GM19324 (cell line): Measurements from ENCODE around the gene GLRX3.

Source experiments
- ATAC-seq: cut with Tn5 transposase; IDR thresholded peaks from one replicate; pipeline ENCODE4 v1.9.1; 2021; ENCODE audit warnings: mild to moderate bottlenecking, moderate library complexity; ENCODE audit not compliant: unreplicated experiment, low FRiP score

The GLRX3 gene

DNA sequence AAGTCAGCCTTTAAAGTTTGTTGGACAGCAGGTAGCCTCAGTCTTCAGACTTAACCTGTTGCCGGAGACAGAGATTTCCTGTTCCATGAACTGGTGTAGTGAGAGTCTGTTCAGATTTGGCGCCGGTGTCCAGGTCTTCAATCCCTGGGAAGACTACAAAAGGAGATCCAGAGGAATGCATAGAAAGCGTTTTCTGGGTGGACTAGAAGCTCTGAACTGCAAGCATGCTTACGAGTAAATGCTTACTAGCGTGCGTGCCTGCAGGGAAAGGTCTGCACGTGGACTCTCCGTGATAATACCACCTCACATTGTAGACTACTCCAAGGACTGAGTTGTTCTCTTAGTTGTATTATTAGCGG is 878 bp downstream of the GLRX3 start:
- ATAC-seq: no peak

DNA sequence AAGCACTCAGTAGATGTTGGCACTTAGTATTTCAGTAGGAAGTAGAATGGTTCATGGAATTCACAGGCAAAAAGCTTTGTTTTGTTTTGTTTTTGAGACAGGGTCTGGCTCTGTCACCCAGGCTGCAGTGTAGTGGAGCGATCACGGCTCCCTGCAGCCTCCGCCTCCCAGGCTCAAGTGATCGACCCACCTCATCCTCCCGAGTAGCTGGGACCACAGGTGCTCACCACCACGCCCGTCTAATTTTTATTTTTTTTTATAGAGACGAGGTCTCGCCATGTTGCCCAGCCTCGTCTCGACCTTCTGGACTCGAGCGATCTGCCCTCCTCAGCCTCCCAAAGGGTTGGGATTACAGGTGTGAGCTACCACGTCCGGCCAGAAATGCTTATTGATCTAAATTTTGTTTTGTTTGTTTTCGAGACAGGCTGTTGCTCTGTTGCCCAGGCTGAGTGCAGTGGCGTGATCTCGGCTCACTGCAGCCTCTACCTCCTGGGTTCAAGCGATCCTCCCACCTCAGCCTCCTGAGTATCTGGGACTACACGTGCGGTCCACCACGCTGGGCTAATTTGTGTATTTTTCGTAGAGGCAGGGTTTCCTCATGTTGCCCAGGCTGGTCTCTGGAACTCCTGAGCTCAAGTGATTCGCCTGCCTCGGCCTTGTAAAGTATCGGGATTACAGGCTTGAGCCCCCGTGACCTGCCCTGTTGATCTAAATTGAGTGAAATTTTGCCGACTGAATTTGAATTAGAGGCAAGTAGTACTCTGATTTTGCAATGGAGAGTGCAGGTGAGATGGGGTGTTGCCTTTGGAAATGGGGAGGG is 1.7 kb downstream of the GLRX3 start:
- no peak for ATAC-seq

DNA sequence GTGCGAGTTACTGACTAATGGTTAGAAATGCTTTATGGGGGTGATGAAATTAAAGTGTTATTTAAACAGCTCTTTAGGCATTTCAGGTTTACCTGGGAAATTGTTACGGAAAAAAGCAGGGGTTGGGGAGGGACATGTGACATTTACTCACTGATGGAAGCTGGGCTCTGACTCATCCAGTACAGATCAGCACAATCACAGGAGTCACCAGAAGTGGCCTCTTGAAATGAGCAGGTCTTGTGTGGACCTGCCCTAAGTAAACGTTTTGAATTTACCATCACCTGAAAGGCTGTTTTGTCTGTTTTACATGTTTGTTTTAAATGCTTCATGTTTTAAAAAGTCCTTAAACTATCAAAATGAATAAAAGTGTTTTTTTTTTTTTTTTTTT is 2.3 kb downstream of the GLRX3 start:
- ATAC-seq: no peak

DNA sequence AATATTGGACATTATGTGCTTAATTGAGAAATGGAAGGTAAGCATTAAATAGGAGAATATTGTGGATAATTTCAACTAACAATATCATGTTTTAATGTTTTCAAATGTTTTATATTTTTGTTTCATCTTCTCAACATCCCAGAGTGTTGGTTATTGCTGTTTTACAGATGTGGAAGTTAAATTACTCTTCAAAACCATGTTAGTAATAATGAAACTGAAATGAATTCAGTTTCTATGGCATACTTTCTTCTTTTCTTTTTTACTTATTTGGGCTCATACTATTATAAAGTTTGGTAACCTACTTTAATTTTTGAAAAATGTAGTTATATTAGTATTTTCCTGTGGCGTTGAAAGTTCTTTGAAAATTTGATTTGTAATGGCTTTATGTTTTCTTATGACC is 4.2 kb downstream of the GLRX3 start:
- ATAC-seq: no peak

DNA sequence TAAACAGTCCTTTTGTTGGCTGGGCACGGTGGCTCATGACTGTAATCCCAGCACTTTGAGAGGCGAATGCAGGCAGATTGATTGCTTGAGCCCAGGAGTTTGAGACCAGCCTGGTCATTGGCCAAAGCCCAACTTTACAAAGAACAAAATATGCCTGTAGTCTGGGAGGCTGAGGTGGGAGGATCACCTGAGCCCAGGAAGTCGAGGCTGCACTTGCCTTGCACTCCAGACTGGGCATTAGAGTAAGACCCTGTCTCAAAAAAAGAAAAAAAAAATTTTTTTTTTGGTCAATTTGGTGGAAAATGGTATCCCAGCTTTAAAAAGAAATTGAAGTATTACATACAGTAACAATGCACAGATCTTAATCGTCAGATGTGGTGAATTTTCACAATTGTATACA is 4.8 kb downstream of the GLRX3 start:
- no peak for ATAC-seq

DNA sequence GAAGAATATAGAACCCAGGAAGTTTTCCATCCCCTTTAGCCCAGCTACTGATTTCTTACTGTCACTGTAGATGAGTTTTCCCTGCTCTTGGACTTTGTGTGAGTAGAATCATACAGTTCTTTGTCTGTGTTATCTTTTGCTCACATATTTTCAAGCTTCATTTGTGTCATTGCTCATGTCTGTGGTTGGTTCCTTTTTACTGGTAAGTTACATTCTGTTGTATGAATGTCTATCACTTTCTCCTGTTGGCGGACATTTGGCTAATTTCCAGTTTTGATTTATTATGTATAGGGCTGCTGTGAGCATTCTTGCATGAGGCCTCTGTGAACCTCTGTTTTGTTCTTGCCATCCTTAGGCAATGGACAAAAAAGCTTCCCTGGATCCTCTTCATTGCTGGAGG is 5.3 kb downstream of the GLRX3 start:
- no peak for ATAC-seq

DNA sequence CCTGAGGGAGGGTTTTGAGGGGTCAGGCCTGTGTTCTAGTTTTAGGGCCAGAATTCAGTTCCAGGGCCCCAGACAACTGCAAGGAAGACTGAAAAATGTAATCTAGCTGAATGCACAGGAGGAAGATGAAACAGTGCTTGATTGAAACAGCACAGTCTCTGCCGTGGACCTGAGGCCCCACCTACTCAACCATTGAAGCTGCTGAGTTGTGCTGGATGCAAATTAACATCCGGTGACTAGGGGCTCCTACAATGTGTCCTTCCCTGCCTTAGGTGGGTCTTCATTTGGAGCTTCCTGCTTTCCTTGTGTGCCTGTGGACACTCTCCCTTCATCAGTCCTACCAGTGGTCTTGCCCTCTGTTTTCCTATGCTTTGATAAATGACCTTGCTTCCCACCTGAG is 5.7 kb downstream of the GLRX3 start:
- ATAC-seq: peak; percentile 93

DNA sequence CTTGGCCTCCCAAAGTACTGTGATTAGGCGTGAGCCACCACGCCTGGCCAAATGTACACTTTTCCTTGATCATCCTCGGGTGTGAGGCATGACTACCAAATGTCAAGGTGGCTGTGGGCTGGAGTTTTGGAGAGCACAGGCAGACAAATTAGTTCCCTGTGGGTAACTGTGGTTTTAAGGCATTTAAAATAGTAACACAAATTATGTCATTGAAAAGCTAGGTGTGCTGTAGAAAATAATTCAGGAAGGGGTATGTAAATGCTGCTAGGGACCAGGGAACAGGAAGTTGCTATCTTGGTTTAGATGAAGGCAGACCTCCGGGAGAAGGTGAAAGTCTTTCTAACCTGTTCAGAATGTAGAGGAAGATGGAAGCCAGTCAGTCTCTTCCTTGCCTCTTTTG is 9.9 kb downstream of the GLRX3 start:
- ATAC-seq: no peak

DNA sequence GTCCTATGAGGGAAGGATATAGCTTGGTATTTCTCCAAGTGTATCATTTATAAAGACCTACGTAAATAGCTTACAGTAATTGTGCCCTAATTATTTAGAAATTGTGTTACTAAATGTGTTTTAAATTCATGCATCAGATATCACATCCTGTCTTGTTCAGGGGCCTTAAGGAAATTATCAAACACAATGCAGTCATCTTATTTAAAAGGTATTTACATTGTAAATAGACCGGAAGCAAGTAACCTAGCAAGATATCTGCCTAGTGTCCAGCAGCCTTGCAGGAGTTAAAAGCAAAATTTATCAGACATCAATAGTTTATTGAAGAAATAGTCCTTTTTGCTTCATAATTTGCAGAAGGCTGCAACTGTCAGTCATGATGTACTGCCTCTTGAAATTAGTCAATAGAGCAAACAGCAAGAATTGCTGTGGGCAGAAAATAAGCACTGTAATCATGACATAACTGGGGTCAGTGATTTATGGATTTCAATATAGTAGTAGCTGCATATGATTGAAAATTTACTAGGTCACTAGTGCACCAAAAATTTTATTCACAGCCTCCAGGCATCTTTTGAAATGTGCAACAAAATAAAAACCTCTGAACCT is 23.1 kb downstream of the GLRX3 start:
- ATAC-seq: no peak

DNA sequence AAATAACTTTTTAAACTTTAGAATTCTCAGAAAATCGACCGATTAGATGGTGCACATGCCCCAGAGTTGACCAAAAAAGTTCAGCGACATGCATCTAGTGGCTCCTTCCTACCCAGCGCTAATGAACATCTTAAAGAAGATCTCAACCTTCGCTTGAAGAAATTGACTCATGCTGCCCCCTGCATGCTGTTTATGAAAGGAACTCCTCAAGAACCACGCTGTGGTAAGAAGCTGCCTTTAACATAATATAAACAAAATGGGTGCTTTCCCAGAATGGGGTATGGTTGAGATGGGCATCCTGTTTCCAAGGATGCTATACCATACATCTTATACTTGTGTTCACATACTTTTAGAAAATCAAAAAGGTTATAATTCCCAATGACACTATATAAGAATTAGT is 24.6 kb downstream of the GLRX3 start:
- no peak for ATAC-seq

DNA sequence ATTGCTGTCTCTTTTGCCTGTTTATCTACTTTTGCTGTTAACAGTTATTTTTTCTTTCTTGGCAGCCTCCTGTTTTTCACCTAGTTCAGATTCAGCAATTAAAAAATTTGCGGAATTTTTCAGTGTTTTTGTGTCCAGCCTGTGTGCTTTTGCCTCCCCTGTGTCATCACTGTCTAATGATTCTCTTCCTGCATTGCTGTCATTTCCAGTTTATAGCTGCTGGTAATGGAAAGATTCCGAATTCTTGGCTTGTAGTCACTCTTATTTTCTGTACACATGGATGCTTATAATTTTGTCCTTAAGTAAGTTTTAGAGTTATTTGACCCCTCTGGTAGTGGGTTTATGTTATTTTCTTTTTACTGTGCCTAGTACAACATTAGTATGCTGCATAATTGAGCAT is 25.1 kb downstream of the GLRX3 start:
- no peak for ATAC-seq

DNA sequence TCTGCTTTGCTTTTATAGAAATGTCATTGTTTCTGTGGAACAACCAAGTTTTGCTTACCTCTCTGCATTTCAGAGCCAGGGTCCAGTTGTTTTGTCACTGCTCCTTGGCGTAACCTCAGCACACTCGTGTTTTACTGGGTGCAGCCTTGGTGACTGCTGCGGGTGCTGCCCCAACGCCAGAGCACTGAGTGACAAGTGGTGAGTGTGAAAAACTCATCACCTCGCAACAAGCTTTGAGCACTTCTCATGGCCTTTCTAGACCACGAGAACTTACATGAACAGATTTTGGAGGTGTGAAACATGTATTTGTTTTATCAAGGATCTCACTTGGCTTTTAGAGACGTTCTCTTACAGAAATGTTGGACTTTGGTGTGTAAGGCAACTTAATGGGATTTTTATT is 31.0 kb downstream of the GLRX3 start:
- ATAC-seq: no peak

DNA sequence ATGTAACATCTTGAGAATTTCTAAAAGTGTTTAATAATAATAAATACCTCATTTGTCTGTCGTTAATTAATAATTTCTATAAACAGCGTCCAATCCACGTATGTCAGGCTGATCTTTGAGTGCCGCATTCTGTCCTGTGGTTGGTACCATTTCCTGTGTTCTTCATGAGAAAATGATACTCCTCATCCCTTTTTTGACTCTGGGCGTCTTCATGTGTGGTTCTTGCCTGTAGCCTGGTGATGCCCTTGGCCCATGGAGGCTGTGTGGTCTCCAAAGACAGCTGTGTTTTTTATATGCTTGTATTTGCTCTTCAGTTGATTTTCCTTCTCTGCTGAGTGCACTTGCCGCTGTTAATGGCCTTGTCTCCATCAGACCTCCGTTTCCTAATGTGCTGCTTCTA is 31.5 kb downstream of the GLRX3 start:
- no peak for ATAC-seq

DNA sequence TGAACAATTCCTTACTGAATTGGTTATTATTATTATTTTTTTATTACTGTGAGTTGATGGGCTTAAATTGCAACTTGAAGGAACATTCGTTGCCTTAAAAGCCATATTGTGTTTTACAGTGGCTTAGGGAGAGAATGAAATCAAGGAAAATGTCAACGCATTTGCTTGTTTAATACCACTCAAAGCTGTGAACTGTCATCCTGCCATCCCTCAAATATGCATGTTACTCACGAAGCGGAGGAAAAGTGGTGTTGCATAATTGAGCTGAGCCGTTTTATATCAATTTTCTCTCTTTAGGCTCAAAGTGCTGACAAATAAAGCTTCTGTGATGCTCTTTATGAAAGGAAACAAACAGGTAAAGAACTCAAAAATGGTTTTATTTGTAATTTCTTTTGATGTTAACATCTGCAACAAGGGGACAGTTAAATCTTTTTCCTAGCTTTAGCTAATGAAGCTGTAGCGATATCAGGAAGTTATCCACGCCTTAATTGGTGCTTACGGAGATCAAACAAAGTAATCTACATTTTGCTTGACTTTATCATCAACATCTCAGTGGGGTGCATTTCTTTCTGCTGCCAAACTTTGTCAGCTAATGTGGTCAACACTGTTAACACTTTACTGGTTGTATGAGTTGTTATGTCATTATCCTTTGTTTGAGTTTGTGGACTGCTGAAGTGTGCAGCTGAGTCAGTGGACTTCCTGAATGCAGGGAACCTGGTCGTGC is 33.1 kb downstream of the GLRX3 start:
- ATAC-seq: no peak

DNA sequence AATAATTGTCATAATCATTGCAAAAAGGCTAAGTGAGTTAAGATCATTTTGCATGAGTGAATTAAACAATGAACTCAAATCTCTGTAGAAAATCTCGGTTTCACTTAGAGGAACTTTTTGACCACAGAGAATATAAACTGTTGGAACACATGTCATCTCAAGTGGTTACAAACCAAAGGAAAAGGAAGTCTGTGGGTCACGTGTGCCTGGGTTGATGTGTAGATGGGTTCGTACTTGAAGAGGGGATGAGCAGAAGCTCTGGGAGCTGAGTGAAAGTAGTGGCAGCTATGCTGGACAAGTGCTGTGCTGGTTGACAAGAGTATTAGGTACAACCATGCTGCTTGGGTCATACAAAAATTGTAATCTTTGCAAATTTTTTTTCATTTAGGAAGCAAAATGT is 35.0 kb downstream of the GLRX3 start:
- ATAC-seq: no peak

DNA sequence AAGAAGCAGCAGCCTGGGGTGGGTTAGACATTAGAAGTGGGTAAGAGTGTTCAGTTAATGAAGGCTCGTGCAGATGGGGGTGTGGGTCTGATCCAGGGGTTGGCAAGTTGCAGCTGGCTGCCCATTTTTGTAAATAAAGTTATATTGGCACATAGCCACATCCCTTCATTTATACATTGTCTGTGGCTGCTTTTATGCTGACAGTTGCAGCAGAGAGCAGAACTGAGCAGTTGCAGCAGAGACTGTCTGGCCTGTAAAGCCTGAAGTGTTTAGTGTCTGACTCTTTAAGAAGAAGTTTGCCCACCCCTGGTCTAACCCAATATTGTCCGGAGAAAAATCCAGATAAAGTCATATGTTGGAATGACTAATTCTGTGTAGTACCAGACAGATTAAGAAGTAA is 38.1 kb downstream of the GLRX3 start:
- no peak for ATAC-seq

DNA sequence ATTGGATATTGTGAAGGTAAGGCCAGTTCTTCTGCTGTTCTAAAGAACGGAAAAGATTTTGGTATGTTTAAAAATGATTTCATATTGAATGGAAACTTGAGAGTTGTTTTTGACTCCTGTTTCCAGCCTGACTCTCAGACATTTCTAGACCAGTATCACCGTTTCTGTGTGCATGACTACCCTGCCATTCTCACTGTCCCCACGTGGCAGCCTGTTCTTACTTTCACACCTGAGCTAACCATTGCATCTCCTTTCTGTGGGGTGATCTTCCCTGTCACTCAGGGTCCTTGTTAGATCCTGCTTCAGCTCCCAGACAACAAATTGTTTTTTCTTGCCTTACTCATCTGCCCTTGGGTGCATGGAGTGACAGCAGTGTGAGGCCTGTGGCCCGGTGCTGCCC is 38.9 kb downstream of the GLRX3 start:
- ATAC-seq: no peak

DNA sequence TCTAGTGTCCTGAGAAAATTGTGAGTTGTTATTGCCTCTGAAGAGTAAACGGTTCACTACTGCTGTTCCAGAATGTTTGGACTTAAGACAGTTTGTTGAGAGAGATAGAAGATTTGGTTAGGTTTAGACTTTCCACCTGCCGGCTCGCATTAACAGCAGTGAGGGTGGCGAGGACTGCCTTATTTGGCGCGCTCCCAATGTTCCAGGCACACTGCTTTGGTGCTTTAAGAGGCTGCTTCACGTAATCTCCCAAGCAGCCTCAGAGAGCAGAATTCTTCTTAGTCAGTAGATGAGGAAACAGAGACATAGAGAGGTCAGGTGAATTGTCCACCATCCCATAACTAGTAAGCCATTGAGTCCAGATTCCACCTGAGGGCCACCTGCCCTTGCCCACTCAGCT is 41.1 kb downstream of the GLRX3 start:
- ATAC-seq: no peak

DNA sequence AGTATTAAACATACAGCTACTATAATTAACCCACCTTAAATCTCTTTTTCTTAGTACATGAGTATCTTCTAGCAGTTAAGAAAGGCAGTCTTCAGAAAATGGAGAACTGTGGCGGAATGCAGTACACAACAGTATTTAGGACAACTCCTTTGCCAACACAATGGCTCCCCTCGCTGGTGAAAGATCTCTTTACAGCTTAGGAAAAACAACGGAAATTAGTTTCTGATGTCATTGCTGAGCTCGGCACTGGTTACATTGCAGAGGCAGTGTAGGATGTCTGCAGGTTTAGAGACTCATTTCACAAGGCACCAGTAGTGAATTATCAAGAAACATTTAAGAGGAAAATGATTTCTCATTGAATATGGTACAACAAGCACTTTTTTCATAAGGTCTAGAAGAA is 43.4 kb downstream of the GLRX3 start:
- ATAC-seq: no peak

DNA sequence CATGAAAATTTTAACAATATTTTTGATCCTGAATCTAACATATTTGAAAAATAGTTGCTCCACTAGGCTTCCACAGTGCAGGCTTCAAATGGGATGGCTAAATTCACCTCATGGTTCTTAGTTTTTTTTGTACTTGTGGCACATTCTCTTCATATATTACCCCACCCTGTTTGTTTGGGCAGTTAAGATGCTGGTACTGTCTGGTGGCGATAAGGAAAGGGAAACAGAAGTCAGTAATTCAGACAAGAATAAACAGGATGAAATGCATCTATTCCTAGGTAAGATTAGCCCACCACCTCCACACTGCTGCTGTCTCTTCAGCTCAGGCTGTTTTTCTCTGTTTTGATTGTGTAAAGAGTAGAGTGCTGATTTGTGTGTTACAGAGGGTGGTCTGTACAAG is 44.2 kb downstream of the GLRX3 start:
- no peak for ATAC-seq

DNA sequence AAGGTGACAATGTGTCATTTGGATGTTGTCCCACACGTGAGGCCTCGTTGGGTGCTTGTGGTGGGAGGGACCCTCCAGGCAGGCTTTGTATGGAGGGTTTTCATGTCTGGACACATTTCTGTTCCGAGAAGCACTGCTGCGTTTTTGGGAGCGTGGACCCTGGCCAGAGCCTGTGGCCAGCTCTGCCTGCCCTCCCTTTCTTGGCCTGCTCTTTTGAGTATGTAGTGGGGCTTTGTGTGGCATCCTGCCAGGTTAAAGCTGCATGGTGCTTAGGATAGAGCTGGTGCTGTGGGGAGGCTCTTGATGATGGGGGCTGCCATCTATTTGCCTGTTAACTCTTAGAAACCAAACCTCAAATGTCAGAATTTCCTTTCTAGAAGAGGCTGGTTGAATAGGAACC is 45.7 kb downstream of the GLRX3 start:
- ATAC-seq: no peak

DNA sequence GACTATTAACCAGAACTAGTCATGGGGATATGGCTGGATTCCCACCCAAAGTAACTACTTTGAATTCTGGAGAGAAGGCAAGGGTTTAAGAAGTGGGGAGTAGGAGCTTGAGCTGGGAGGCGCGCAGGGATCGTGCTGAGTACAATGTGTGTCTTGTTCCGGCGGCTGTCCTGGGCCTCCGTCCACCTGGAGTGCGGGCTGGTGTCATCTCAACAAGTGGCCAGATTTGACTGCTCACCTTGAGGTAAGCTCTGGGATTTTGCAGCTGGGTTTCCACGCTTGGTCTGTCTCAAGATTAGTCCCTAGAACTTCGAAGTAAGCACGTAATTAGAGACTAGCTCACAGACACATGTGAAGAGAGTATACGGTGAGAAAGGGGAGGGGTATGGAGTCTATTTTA is 49.4 kb downstream of the GLRX3 start:
- ATAC-seq: no peak
